DOHH2 (cell line): ENCODE measurements around the gene GINS3.

Experiments used
- CTCF ChIP-seq: fragments of 200-600 bp; sonication (generic); IDR thresholded peaks from one replicate; pipeline ENCODE4 v1.5.1; 2014; ENCODE audit warnings: antibody characterized with exemption, mild to moderate bottlenecking, low read depth, low read length; ENCODE audit not compliant: poor library complexity, severe bottlenecking
- EZH2phosphoT487 ChIP-seq: fragments of 200-600 bp; sonication (generic); IDR thresholded peaks from 2 replicates; pipeline ENCODE4 v1.6.1; 2017; ENCODE audit warnings: borderline replicate concordance, mild to moderate bottlenecking, antibody characterized with exemption, low read length, moderate library complexity, mixed read lengths

- no peak for TF ChIP-seq CTCF
- TF ChIP-seq EZH2phosphoT487, result no peak
Measured at GRCh38 chr16:58361726-58362125, 30.5 kb upstream of the GINS3 start.
